HEK293 (cell line): ENCODE data around the gene VDR.

Source experiments
- CTCF ChIA-PET: fragments of 350-600 bp; formaldehyde crosslinking; extraction: SDS; loops from one replicate; lab custom pipeline; 2021; ENCODE audit warnings: antibody characterized with exemption; lab: Yijun Ruan, JAX
- POLR2A ChIA-PET: fragments of 300-600 bp; formaldehyde crosslinking; extraction: SDS; loops from one replicate; lab custom pipeline; 2020; ENCODE audit warnings: antibody characterized with exemption, inconsistent platforms; lab: Yijun Ruan, JAX
- H3K27ac ChIP-seq: fragments of 200-500 bp; sonication (Bioruptor generic); 2 replicates; pipeline ENCODE4 v1.5.1; 2014; ENCODE audit warnings: low read depth, low read length, control low read depth, inconsistent platforms; ENCODE audit errors: extremely low read depth
- H3K36me3 ChIP-seq, 2 experiments: fragments of 200-500 bp in 1 of 2; sonication (Bioruptor generic) in 1 of 2; 1 replicate in 1 of 2; 2 replicates in 1 of 2; pipeline ENCODE4 v1.5.1; 2014 to 2017; ENCODE audit warnings: inconsistent platforms in 2 of 2, low read length in 2 of 2; ENCODE audit not compliant: control insufficient read depth in 2 of 2, insufficient read depth in 1 of 2
- H3K4me1 ChIP-seq: fragments of 200-500 bp; sonication (Bioruptor generic); 2 replicates; pipeline ENCODE4 v1.5.1; 2014; ENCODE audit warnings: mild to moderate bottlenecking, low read length, inconsistent platforms; ENCODE audit not compliant: control insufficient read depth, insufficient read depth
- H3K4me3 ChIP-seq: 2 replicates; pipeline ENCODE4 v1.5.1; 2011; ENCODE audit warnings: low read depth, mild to moderate bottlenecking, control low read depth, low read length, moderate library complexity
- H3K9me3 ChIP-seq: fragments of 200-500 bp; sonication (Bioruptor generic); 2 replicates; pipeline ENCODE4 v1.5.1; 2014; ENCODE audit warnings: low read depth, low read length, inconsistent platforms; ENCODE audit not compliant: control insufficient read depth, insufficient read depth
- ATF2 ChIP-seq: fragments of 450-650 bp; formaldehyde crosslinking; IDR thresholded peaks from 2 replicates; pipeline ENCODE4 v1.5.1; 2016; ENCODE audit warnings: missing biosample characterization, missing genetic modification characterization, low read depth
- BCL11A ChIP-seq: fragments of 450-650 bp; formaldehyde crosslinking; IDR thresholded peaks from 2 replicates; pipeline ENCODE4 v1.5.1; 2016; ENCODE audit warnings: low read depth, missing biosample characterization, missing genetic modification characterization
- GLIS2 ChIP-seq: fragments of 450-650 bp; formaldehyde crosslinking; IDR thresholded peaks from 2 replicates; pipeline ENCODE4 v1.5.1; 2016; ENCODE audit warnings: missing biosample characterization, missing genetic modification characterization
- INSM2 ChIP-seq: fragments of 450-650 bp; formaldehyde crosslinking; IDR thresholded peaks from 2 replicates; pipeline ENCODE4 v1.5.1; 2016; ENCODE audit warnings: missing biosample characterization, missing genetic modification characterization
- KLF1 ChIP-seq: fragments of 450-650 bp; formaldehyde crosslinking; IDR thresholded peaks from 2 replicates; pipeline ENCODE4 v1.5.1; 2016; ENCODE audit warnings: missing biosample characterization, missing genetic modification characterization
- YY1 ChIP-seq: fragments of 450-650 bp; formaldehyde crosslinking; IDR thresholded peaks from 2 replicates; pipeline ENCODE4 v1.5.1; 2018; ENCODE audit warnings: missing biosample characterization, missing genetic modification characterization
- ZBTB17 ChIP-seq: fragments of 450-650 bp; formaldehyde crosslinking; IDR thresholded peaks from 2 replicates; pipeline ENCODE4 v1.5.1; 2016; ENCODE audit warnings: missing biosample characterization, missing genetic modification characterization
- ZIC2 ChIP-seq: fragments of 450-650 bp; formaldehyde crosslinking; IDR thresholded peaks from 2 replicates; pipeline ENCODE4 v1.5.1; 2016; ENCODE audit warnings: missing biosample characterization, missing genetic modification characterization
- ZNF157 ChIP-seq: fragments of 450-650 bp; formaldehyde crosslinking; IDR thresholded peaks from 2 replicates; pipeline ENCODE4 v1.5.1; 2016; ENCODE audit warnings: missing biosample characterization, missing genetic modification characterization
- ZNF16 ChIP-seq: fragments of 450-650 bp; formaldehyde crosslinking; IDR thresholded peaks from 2 replicates; pipeline ENCODE4 v1.5.1; 2016; ENCODE audit warnings: low read depth, missing biosample characterization, missing genetic modification characterization
- ZNF184 ChIP-seq: fragments of 450-650 bp; IDR thresholded peaks from 2 replicates; pipeline ENCODE4 v1.5.1; 2018; ENCODE audit warnings: missing biosample characterization, mild to moderate bottlenecking, missing genetic modification characterization
- ZNF239 ChIP-seq: fragments of 450-650 bp; formaldehyde crosslinking; IDR thresholded peaks from 2 replicates; pipeline ENCODE4 v1.5.1; 2016; ENCODE audit warnings: missing biosample characterization, missing genetic modification characterization
- ZNF24 ChIP-seq: fragments of 450-650 bp; formaldehyde crosslinking; IDR thresholded peaks from 2 replicates; pipeline ENCODE4 v1.5.1; 2016; ENCODE audit warnings: missing biosample characterization, missing genetic modification characterization
- ZNF248 ChIP-seq: fragments of 450-650 bp; formaldehyde crosslinking; IDR thresholded peaks from 2 replicates; pipeline ENCODE4 v1.5.1; 2017; ENCODE audit warnings: missing biosample characterization, missing genetic modification characterization
- ZNF398 ChIP-seq: fragments of 450-650 bp; formaldehyde crosslinking; IDR thresholded peaks from 2 replicates; pipeline ENCODE4 v1.5.1; 2017; ENCODE audit warnings: missing biosample characterization, missing genetic modification characterization
- ZNF521 ChIP-seq: fragments of 450-650 bp; formaldehyde crosslinking; IDR thresholded peaks from 2 replicates; pipeline ENCODE4 v1.5.1; 2017; ENCODE audit warnings: missing biosample characterization, mild to moderate bottlenecking, missing genetic modification characterization
- ZNF623 ChIP-seq: fragments of 450-650 bp; formaldehyde crosslinking; IDR thresholded peaks from 2 replicates; pipeline ENCODE4 v1.5.1; 2016; ENCODE audit warnings: missing biosample characterization, missing genetic modification characterization
- ZNF629 ChIP-seq: fragments of 450-650 bp; formaldehyde crosslinking; IDR thresholded peaks from 2 replicates; pipeline ENCODE4 v1.5.1; 2017; ENCODE audit warnings: missing biosample characterization, missing genetic modification characterization
- ZNF639 ChIP-seq: fragments of 450-650 bp; formaldehyde crosslinking; IDR thresholded peaks from 2 replicates; pipeline ENCODE4 v1.5.1; 2016; ENCODE audit warnings: missing biosample characterization, missing genetic modification characterization
- ZNF701 ChIP-seq: fragments of 450-650 bp; formaldehyde crosslinking; IDR thresholded peaks from 2 replicates; pipeline ENCODE4 v1.5.1; 2016; ENCODE audit warnings: missing biosample characterization, missing genetic modification characterization
- ZNF792 ChIP-seq: fragments of 450-650 bp; formaldehyde crosslinking; IDR thresholded peaks from 2 replicates; pipeline ENCODE4 v1.5.1; 2016; ENCODE audit warnings: missing biosample characterization, missing genetic modification characterization
- ZNF843 ChIP-seq: fragments of 450-650 bp; formaldehyde crosslinking; IDR thresholded peaks from 2 replicates; pipeline ENCODE4 v1.5.1; 2016; ENCODE audit warnings: missing biosample characterization, missing genetic modification characterization
- ZSCAN30 ChIP-seq: fragments of 450-650 bp; IDR thresholded peaks from 2 replicates; pipeline ENCODE4 v1.5.1; 2018; ENCODE audit warnings: missing biosample characterization, mild to moderate bottlenecking, missing genetic modification characterization, moderate library complexity

The VDR gene

GRCh38 chr12:47899466-47899865 is 5.3 kb downstream of the VDR start:
- CTCF ChIA-PET: interaction anchor here (0.6 to 3.0 kb wide), 8 partner anchors 8 to 265 kb away, joined by 3 to 10 read pairs (median 4); no protein-coding TSS in a partner anchor
- TF ChIP-seq ZNF623 (tag by site-specific recombination) (no peak), INSM2 (tag by site-specific recombination) (no peak), ZNF239 (tag by site-specific recombination) (no peak), ZNF248 (tag by site-specific recombination) (no peak)

GRCh38 chr12:47896633-47897032 is 8.2 kb downstream of the VDR start:
- H3K27ac ChIP-seq: no peak overlapping the region
- H3K4me3 ChIP-seq: no peak overlapping the region
- TF ChIP-seq BCL11A (tag by site-specific recombination) (no peak), ZNF521 (tag by site-specific recombination) (no peak), ZNF184 (tag by site-specific recombination) (no peak), ZBTB17 (tag by site-specific recombination) (no peak), ZNF792 (no peak), GLIS2 (tag by site-specific recombination) (no peak), ZSCAN30 (tag by site-specific recombination) (no peak), ZIC2 (tag by site-specific recombination) (no peak), ZNF157 (tag by site-specific recombination) (no peak), ZNF629 (tag by site-specific recombination) (no peak), ZNF639 (tag by site-specific recombination) (no peak), ZNF398 (tag by site-specific recombination) (no peak), INSM2 (tag by site-specific recombination) (no peak), ZNF24 (tag by site-specific recombination) (no peak), ZNF16 (tag by site-specific recombination) (no peak), KLF1 (no peak), ZNF843 (tag by site-specific recombination) (no peak), ATF2 (no peak), YY1 (tag by site-specific recombination) (no peak), ZNF701 (tag by site-specific recombination) (no peak)
- TF ChIP-seq, all 188 proteins: peak for 0
- Histone ChIP-seq H3K36me3 (no peaks in the 10 kb centered on the region), H3K4me1 (no peaks in the 10 kb centered on the region; the same call in 1 of the 2 replicates), H3K9me3 (no peaks in the 10 kb centered on the region)
- CTCF ChIA-PET: interaction anchor here (0.6 to 1.1 kb wide), 2 partner anchors 9 to 80 kb away, joined by 3 to 4 read pairs; no protein-coding TSS in a partner anchor
- POLR2A ChIA-PET: no interaction called here

More at GRCh38 chr12:47899466-47899865, 5.3 kb downstream of the VDR start:
- Histone ChIP-seq H3K4me3 (no peak overlapping the region), H3K36me3 (no peaks in the 10 kb centered on the region), H3K4me1 (peaks cover 14% of the 10 kb centered on the region), H3K9me3 (no peaks in the 10 kb centered on the region), H3K27ac (no peak overlapping the region)
- POLR2A ChIA-PET: no interaction called here
